Hematopoietic multipotent progenitor cell treated with erythropoietin and hydrocortisone succinate and interleukin-3 and kit ligand, for 4 days (in vitro differentiated cells): ENCODE data around the gene MRAP2.

Source experiments
- DNase-seq: peaks from one replicate; pipeline ENCODE4 v3.0.0-alpha.2; 2015

Gene MRAP2

DNA sequence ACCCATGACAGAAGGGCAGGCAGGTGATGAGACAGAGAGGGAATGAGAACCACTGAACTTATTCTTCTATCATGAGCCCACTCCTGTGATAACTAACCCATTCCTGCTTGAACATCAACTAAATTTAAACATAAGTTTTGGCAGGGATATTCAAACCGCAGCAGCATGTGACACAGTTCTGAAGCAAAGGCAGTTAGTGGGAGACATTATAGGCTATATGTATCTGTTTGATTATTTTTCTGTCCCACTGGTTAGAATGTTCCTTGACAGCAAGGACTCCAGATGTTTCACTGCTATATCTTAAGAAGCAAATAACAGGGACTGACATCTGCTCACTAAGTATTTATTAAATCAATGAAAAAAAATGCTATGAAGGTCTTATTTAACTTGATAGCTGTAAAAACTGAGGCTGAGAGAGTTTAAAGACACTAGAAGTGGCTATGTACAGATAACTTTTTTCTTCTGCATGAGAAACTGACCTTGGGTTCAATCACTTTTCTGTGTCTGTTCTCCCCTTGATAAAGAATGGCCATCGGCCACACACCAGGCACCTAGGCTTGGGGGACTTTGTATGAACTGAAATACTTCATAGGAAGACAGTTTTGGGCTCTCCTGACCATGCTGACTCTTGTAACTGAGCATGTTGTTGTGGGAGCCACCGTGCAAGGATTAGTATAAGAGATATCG is 102.9 kb downstream of the MRAP2 start:
- DNase-seq = no peak

DNA sequence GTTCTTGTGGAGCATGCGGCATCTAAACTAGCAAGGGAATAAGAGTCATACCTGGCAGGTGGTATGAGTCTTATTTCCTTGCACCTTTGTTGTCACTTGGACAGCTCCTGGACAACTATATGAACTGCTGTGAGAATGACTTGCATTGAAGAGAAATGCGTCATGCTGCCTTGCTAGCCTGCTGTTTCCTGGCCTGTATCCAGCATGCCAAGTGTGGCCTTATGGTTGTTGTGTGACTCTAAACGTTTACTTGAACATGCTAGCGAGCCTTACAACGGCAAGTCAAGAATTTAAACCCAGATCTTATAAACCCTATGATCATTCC is 103.4 kb downstream of the MRAP2 start:
- no peak for DNase-seq

DNA sequence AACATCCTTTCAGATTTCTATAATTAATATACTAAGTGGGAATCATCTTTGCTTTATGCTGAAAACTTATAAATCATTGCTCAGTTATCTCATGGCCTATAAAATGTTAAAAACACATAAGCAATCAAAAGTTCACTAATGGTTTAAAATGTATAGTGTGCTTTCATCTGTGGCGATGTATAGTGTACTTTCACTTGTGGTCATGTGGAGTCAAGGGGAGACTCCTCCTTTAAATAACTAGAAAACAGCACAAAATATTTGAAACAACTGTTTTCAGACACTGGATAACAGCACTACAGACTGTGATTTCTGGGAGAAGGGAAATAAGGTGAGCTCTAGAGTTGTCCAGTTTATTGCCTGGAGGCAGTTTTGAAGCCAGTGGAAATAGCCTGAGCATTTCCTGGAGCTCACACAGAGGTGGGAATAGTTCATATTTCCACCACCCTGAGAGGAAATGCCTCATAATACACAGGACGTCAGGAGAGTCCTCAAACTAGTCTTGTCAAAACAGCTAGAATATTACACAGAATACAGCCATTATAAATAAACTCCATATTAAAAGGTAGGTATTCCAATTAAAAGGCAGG is 104.5 kb downstream of the MRAP2 start:
- no peak for DNase-seq

DNA sequence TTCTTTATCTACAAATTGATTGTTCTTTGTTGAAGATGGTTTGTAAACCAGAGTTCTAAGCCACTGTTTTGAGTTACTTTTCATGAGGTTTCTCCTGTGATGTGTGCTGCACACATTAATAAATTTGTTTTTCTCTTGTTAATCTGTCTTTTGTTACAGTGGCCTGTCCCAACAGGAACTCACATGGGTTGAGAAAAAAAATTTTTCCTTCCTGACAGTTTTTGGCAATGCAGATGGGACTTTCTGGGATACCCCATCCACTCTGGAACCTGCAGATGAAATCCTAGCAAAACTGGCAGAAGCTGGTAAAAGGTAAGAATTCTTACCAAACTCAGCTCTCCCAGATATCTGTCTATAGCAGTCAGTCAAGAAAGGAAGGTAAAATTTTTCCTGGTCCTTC is 105.7 kb downstream of the MRAP2 start:
- no peak for DNase-seq
